ENCODE results near the gene SLC22A1.

Gene SLC22A1

DNA sequence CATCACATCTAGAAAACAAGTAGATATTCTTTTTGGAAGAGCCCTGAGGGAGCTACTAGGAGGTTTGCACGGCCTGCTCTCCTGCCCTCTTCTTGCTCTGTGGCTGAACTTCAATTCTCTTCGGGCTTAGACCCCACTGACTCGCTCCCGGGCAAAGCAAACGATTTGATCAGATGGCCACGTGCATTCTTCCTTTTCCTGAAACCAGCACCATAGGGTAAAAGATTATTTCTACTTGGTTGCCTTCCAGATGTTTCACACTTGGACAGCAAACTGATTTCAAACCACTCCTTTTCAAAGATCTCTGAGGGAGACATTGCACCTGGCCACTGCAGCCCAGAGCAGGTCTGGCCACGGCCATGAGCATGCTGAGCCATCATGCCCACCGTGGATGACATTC, at the start of gene SLC22A1:
TSS of gene SLC22A1 (plus strand) at position 258 of the 400 bp plus-strand sequence. CDS start at position 379, 121 bp downstream.
- Mint-ChIP-seq H3K36me3 (ENCODE audit: insufficient read depth) (peaks cover 2% of the 10 kb centered on the region), H3K27ac (ENCODE audit: low read depth) (no peak within 1 kb of the TSS), H3K27me3 (no peaks in the 10 kb centered on the region), H3K4me3 (no peak within 1 kb of the TSS), H3K4me1 (no peaks in the 10 kb centered on the region), H3K9me3 (no peaks in the 10 kb centered on the region)
- DNase-seq (ENCODE audit: low spot score in 2 of 2), result no peak
- no peak for ATAC-seq (replicated peaks; ENCODE audit: extremely low read depth, poor library complexity, severe bottlenecking)

DNA sequence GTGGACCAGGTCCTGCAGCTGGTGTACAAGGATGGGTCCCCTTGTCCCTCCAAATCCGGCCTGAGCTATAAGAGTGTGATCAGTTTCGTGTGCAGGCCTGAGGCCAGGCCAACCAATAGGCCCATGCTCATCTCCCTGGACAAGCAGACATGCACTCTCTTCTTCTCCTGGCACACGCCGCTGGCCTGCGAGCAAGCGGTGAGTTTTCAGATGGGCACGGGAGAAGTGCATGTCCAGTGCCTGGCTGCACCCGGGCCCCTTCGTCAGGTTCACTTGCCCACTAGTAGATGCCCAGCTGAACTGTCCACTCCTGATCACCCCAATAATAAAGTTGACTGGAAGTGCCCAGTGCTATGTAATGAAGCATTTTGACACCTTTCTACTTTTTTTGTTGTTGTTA, 48.3 kb upstream of the SLC22A1 start:
- Mint-ChIP-seq H3K27ac (ENCODE audit: low read depth) (no peak overlapping the region), H3K36me3 (ENCODE audit: insufficient read depth) (peaks cover 56% of the 10 kb centered on the region), H3K4me3 (no peak overlapping the region), H3K27me3 (no peaks in the 10 kb centered on the region), H3K9me3 (no peaks in the 10 kb centered on the region), H3K4me1 (peaks cover 41% of the 10 kb centered on the region)
- no peak for DNase-seq (ENCODE audit: low spot score in 2 of 2)
- no peak for ATAC-seq (replicated peaks; ENCODE audit: extremely low read depth, poor library complexity, severe bottlenecking)

DNA sequence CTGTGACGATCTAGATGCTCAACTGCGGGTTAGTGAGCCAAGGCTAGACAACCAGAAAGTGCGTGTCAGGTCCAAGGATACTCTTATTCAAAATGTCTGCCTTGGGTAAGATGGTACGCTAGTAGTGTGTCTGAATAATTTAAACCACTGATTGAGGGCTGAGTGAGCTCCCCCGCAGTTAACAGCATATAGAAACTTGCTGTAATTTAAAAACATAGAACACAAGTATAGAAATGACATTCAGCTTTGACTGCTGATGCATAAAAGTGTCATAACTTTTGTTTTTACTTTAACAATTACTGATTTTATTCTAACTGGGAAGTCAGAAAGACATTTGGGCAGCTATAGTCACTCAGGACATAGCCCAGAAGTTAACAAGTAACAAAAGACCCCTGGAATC, 45.6 kb upstream of the SLC22A1 start:
- H3K36me3 Mint-ChIP-seq (ENCODE audit: insufficient read depth), result peaks cover 52% of the 10 kb centered on the region
- no peak overlapping the region for H3K27ac Mint-ChIP-seq (ENCODE audit: low read depth)
- H3K9me3 Mint-ChIP-seq, result no peaks in the 10 kb centered on the region

DNA sequence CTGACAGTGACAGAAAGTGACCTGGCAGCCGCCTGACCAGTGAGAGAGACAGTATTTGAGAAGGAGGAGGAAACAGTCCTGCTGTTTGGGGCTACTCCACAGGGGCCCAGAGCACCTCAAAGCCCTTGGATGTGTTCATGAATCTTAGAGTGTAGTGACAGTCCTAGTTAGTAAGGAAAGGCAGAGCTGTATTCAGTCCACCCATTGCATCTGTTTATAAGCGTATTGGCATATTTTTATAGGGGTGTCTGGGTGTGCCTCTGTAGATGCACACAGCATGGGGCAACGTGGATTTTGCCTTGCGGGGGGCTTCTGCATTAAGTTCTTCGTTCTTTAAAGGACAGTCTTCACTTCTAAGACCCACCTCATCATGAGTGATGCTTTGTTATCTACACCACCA, 44.6 kb upstream of the SLC22A1 start:
- DNase-seq (ENCODE audit: low spot score in 2 of 2) (no peak), ATAC-seq (replicated peaks; ENCODE audit: extremely low read depth, poor library complexity, severe bottlenecking) (no peak)
- H3K27me3 Mint-ChIP-seq, result no peaks in the 10 kb centered on the region
- peaks cover 15% of the 10 kb centered on the region for H3K4me1 Mint-ChIP-seq
- H3K36me3 Mint-ChIP-seq (ENCODE audit: insufficient read depth), result peaks cover 56% of the 10 kb centered on the region
- H3K27ac Mint-ChIP-seq (ENCODE audit: low read depth), result peak overlapping the region; percentile 20
- no peaks in the 10 kb centered on the region for H3K9me3 Mint-ChIP-seq
- H3K4me3 Mint-ChIP-seq, result no peak overlapping the region

More for the DNA sequence above, 45.6 kb upstream of the SLC22A1 start:
- Mint-ChIP-seq H3K4me1 (peaks cover 15% of the 10 kb centered on the region), H3K27me3 (no peaks in the 10 kb centered on the region), H3K4me3 (no peak overlapping the region)
- DNase-seq (ENCODE audit: low spot score in 2 of 2) (no peak), ATAC-seq (replicated peaks; ENCODE audit: extremely low read depth, poor library complexity, severe bottlenecking) (no peak)

DNA sequence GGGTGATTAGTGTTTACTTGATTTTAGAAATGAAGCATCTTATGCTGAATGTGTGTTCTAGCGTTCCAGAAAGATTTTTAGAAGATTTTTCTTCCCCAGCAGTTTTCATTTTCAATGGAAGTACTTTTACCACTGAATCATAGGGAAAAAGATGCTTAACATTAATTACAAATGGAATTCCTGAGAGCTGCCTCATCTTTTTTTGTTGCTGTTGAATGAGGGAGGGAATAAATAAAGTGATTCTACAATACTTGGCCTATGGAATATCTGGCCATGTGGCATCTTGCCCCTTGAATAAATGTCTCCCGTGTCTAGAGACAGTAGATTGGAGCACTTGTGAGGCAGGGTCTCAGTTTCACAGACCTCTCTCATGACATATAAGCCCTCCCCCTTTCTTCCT, 44.1 kb upstream of the SLC22A1 start:
- Mint-ChIP-seq H3K4me3 (no peak overlapping the region), H3K27me3 (no peaks in the 10 kb centered on the region), H3K27ac (ENCODE audit: low read depth) (peak overlapping the region; percentile 20), H3K4me1 (peaks cover 11% of the 10 kb centered on the region), H3K36me3 (ENCODE audit: insufficient read depth) (peaks cover 55% of the 10 kb centered on the region), H3K9me3 (no peaks in the 10 kb centered on the region)
- DNase-seq (ENCODE audit: low spot score in 2 of 2) (no peak), ATAC-seq (replicated peaks; ENCODE audit: extremely low read depth, poor library complexity, severe bottlenecking) (no peak)

DNA sequence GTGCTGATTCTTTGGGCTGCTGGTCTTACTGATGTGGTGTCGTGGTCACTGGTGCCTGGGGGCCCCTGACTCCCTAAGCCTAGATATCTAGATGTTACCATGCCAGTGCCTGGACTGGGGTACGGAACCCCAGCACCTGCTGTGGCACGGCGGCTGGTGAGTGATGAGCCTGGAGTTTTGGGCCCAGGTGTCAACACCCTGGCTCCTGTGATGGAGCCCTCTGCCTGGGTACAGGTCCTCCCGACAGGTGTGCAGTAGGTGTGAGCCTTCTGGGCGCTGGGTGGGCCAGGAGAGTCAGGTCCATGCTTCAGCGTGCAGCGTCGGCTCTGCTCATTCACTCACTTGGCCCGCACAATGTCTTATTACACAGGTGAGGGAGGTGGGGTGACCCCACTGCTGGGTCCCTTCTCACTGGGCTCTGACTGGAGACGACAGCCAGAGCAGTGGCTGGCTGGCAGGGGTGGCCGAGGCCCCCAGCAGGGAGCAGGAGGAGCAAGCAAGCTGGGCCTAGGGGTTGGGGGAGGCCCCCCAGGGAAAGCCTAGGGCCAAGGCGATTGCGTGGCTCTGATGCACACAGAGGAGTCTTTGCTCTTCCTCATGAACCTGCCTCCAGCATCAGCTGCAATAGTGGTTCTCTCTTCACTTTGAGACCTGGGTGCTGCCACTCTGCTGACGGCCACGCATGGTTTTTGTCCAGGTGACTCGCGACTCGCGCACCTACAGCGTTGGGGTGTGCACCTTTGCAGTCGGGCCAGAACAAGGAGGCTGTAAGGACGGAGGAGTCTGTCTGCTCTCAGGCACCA, 42.5 kb upstream of the SLC22A1 start:
- Mint-ChIP-seq H3K4me3 (no peak overlapping the region), H3K27me3 (no peaks in the 10 kb centered on the region), H3K9me3 (no peaks in the 10 kb centered on the region), H3K4me1 (peaks cover 5% of the 10 kb centered on the region), H3K27ac (ENCODE audit: low read depth) (no peak overlapping the region), H3K36me3 (ENCODE audit: insufficient read depth) (peaks cover 48% of the 10 kb centered on the region)
- ATAC-seq (replicated peaks; ENCODE audit: extremely low read depth, poor library complexity, severe bottlenecking) (no peak), DNase-seq (ENCODE audit: low spot score in 2 of 2) (no peak)

DNA sequence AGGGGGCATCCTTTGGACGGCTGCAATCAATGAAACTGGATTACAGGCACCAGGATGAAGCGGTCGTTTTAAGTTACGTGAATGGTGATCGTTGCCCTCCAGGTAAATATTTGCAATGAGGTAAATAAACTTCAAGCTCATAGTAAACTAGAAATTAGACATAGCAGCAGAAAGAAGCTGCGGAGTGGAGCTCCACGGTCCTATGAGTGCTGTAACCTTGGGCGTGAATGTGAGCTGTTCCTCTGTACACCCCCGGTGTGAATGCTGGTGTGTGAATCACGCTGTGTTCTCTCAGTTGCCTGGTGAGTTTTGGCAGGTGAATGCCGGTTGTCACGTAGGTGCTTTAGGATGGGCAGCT, 42.0 kb upstream of the SLC22A1 start:
- ATAC-seq (replicated peaks; ENCODE audit: extremely low read depth, poor library complexity, severe bottlenecking), result no peak
- Mint-ChIP-seq H3K4me1 (peaks cover 5% of the 10 kb centered on the region), H3K4me3 (no peak overlapping the region), H3K27me3 (no peaks in the 10 kb centered on the region), H3K27ac (ENCODE audit: low read depth) (no peak overlapping the region), H3K36me3 (ENCODE audit: insufficient read depth) (peaks cover 51% of the 10 kb centered on the region), H3K9me3 (no peaks in the 10 kb centered on the region)
- no peak for DNase-seq (ENCODE audit: low spot score in 2 of 2)

DNA sequence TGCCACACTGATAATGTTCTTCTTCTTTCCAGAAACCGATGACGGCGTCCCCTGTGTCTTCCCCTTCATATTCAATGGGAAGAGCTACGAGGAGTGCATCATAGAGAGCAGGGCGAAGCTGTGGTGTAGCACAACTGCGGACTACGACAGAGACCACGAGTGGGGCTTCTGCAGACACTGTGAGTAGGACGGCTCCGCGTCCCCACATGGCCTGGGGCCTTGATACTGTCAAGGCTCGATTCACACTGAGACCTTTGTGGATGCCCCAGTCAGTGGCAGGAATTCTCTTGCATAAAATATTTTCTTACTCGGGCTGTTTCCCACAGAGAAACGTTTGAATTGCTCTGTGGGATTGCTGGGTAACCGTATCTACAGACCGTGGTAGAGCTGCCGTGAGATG, 41.5 kb upstream of the SLC22A1 start:
- no peak for DNase-seq (ENCODE audit: low spot score in 2 of 2)

DNA sequence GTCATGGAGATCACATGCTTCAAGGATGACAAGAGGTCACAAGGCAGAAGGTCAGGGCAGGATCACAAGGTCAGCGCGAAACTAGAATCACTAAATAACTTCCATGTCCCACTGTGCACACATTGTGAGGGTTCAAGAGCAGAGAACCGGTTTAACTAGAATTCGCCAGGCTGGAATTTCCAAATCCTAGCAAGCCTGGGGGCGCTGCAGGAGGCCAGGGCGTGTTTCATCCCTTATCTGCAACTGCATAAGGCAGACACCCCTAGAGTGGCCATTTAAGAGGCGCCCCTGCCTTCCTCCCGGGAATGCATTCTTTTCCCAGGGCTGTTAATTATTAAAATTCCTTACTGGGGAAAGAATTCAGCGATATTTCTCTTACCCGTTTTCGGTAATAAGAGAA, 40.2 kb upstream of the SLC22A1 start:
- Mint-ChIP-seq H3K4me3 (no peak overlapping the region), H3K9me3 (no peaks in the 10 kb centered on the region), H3K27me3 (no peaks in the 10 kb centered on the region), H3K27ac (ENCODE audit: low read depth) (no peak overlapping the region), H3K36me3 (ENCODE audit: insufficient read depth) (peaks cover 55% of the 10 kb centered on the region), H3K4me1 (peaks cover 16% of the 10 kb centered on the region)
- ATAC-seq (replicated peaks; ENCODE audit: extremely low read depth, poor library complexity, severe bottlenecking) (no peak), DNase-seq (ENCODE audit: low spot score in 2 of 2) (no peak)

More for the DNA sequence above, 41.5 kb upstream of the SLC22A1 start:
- H3K4me3 Mint-ChIP-seq, result no peak overlapping the region
- H3K27me3 Mint-ChIP-seq, result no peaks in the 10 kb centered on the region
- H3K9me3 Mint-ChIP-seq, result no peaks in the 10 kb centered on the region
- peaks cover 51% of the 10 kb centered on the region for H3K36me3 Mint-ChIP-seq (ENCODE audit: insufficient read depth)
- H3K4me1 Mint-ChIP-seq, result peaks cover 8% of the 10 kb centered on the region
- no peak for ATAC-seq (replicated peaks; ENCODE audit: extremely low read depth, poor library complexity, severe bottlenecking)
- no peak overlapping the region for H3K27ac Mint-ChIP-seq (ENCODE audit: low read depth)

DNA sequence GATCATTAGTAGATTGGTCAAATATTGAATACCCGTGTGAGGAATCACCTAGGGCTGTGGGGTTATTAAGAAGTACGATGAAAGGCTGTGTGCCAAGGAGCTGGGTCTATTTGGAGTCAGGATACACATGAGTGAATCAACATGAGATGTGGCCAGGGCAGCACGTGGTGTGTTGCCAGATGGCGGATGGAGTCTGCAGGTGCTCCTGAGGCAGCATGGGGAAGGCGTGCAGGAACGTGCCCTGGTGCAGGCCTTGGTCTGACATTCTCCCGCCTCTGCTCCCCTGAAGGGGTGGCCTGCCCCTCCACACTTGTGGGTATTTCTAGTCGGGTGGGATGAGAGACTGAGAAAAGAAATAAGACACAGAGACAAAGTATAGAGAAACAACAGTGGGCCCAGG, 39.0 kb upstream of the SLC22A1 start:
- H3K4me3 Mint-ChIP-seq, result no peak overlapping the region

DNA sequence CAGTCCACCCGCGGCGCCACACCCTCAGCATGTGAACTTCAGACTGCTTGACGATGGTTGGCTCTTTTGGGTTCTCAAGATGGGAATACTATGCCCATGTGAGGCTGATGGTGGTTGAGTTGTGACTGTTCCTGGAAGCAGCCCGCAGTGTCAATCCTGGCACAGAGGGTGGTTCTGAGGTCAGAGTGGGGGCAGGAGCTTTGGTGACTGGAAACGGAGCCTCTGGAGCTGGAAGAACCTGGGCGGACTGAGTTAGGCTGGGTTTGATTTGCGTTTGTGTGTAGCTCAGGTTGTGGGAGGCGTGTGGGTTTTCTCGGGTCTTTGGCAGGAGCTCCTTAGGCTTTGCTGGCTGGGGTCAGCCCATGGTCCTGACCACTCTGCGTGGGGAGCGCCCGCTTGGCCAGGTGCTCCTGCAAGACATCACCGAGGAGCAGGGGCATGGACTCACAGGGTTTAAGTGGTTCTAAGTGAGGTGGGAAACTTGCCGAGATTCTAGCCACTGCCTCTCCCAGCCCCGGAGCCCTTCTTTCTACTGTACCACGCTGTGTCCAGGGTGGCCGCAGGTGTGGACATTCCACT, 37.3 kb upstream of the SLC22A1 start:
- DNase-seq (ENCODE audit: low spot score in 2 of 2) (no peak), ATAC-seq (replicated peaks; ENCODE audit: extremely low read depth, poor library complexity, severe bottlenecking) (no peak)
- H3K36me3 Mint-ChIP-seq (ENCODE audit: insufficient read depth), result peaks cover 63% of the 10 kb centered on the region
- H3K4me1 Mint-ChIP-seq, result peaks cover 10% of the 10 kb centered on the region
- H3K9me3 Mint-ChIP-seq, result no peaks in the 10 kb centered on the region
- H3K27me3 Mint-ChIP-seq, result no peaks in the 10 kb centered on the region
- no peak overlapping the region for H3K4me3 Mint-ChIP-seq
- peak overlapping the region; percentile 11 for H3K27ac Mint-ChIP-seq (ENCODE audit: low read depth)

More for the DNA sequence above, 39.0 kb upstream of the SLC22A1 start:
- ATAC-seq (replicated peaks; ENCODE audit: extremely low read depth, poor library complexity, severe bottlenecking) (no peak), DNase-seq (ENCODE audit: low spot score in 2 of 2) (no peak)
- Mint-ChIP-seq H3K4me1 (peaks cover 10% of the 10 kb centered on the region), H3K27ac (ENCODE audit: low read depth) (no peak overlapping the region), H3K27me3 (no peaks in the 10 kb centered on the region), H3K9me3 (no peaks in the 10 kb centered on the region), H3K36me3 (ENCODE audit: insufficient read depth) (peaks cover 58% of the 10 kb centered on the region)

DNA sequence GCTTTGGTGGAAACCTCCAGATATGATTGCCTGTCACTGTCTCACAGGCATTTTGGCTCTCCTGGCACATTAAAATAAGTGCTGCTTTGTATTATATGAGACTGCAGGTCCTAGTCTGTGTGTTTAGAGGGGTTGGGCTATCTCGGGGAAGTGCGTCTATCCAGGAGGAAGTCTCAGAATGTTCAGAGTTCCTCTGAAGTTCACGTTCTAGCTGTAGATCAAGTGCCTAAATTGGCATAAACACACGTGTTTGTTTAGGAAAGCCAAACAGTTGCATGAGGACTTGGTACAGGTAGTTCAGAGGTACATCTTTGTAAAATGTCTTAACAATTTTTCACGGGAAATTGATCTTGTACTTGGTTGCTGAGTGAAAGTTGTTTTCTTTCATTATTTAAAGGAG, 36.4 kb upstream of the SLC22A1 start:
- ATAC-seq (replicated peaks; ENCODE audit: extremely low read depth, poor library complexity, severe bottlenecking), result no peak
- no peaks in the 10 kb centered on the region for H3K9me3 Mint-ChIP-seq
- DNase-seq (ENCODE audit: low spot score in 2 of 2), result no peak
- H3K27ac Mint-ChIP-seq (ENCODE audit: low read depth), result no peak overlapping the region
- H3K4me3 Mint-ChIP-seq, result peak overlapping the region; percentile 2
- peaks cover 10% of the 10 kb centered on the region for H3K4me1 Mint-ChIP-seq
- no peaks in the 10 kb centered on the region for H3K27me3 Mint-ChIP-seq
- peaks cover 72% of the 10 kb centered on the region for H3K36me3 Mint-ChIP-seq (ENCODE audit: insufficient read depth)

Data from central memory CD8-positive, alpha-beta T cell (primary cell).